GM18867 (cell line): ENCODE measurements around the gene ATP11A.
"Not testable (repeated sequence)": the region's sequence is repeated elsewhere in the genome, so short reads cannot be mapped to it uniquely, and the experiment has no call there.

ENCODE experiments used
- ATAC-seq: cut with Tn5 transposase; IDR thresholded peaks from one replicate; pipeline ENCODE4 v1.9.1; 2021; ENCODE audit warnings: mild to moderate bottlenecking, moderate library complexity; ENCODE audit not compliant: unreplicated experiment

ATP11A gene

DNA sequence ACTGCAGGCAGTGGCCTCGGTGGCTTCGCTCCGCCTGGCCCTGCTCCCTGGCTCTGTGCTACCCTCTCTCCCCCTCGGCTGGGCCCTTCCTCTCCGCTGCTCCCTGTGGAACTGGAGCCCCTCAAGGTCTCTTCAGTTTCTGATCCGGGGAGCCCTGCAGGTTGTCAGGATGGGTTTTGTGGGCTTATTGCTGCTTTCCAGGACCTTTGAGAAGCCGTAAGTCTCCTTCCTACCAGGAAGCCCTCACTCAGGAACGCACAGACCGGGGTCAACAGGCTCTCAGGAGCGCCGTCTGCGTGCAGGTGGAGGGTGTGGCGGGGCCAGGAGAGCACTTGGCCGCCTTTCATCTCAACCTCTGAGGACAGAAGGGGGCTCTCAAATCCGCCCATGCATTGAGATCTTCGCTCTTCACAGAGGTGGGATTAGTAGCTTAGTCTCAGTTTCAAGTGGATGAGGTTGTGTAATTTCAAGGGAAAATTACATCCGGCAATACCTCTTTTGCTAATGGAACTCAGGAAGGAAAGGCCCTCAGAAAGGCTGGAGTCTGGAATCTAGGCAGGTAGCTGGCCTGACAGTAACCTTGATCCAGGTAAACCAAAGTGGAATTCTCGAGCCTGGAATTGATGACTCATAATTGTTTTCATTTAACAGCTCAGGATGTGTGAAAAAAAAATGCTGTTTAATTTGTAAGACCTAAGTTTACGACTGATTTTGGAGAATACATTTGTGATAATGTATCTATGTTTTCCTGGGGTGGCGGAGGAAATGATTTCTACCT lies 102.0 kb downstream of the ATP11A start:
- no peak for ATAC-seq

DNA sequence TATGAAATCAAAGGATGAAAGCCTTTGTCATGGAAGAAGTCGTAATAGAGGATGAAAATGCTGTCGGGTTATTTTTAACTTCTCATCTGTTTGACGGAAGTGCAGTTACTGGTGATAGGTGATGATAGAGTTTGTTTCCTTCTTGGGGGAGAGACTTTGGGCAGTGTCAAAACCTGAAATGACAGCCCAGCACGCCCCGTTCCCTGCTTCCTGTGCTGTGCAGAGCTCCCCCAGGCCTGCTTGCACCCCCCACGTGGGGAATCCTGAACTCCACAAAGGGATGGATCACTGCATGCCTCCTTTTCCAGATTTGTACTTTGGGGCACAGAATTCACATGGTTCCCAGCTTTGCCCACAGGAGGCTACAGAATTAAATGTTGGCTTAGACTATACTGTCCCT lies 102.7 kb downstream of the ATP11A start:
- no peak for ATAC-seq

DNA sequence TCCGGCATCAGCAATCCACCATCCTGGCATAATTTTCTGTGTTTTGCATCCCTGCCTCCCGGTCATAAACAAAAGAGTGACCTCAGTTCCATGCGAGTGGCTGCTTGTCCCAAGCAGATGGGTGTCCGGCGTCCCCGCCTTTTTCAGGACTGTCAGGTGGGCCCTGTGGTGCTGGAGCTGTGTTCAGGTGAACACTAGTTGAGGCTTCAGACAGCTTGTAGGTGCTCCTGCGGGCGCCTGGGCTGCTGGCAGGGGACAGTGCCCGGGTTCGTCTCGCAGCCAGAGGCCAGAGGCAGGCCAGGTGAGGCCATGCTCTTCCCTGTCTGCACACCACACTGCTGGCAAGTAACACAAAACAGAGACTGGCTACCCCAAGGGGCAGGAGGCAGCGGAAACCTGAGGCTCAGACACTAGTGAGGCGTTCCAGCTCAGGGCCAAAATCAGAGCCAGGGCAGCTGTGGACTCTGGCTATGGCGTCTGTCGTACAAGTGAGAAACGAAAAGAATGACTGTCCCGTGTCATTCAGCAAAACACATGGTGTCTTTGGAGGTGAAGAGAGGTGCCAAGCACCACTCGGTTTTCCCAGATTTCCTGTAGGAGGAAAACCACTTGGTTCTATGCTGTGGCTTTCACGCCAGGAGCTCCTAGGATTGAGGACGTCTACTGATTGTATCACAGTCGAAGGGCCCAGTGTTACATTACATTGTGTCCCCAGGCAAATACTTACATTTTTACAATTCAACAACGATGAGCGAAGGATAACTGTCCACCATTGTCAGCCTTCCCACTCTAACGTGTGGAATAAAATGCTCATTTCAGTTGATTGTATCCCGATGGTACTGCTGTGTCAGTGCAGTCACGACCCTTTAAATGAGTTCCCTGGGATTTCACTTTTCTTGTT lies 104.0 kb downstream of the ATP11A start:
- ATAC-seq = no peak

DNA sequence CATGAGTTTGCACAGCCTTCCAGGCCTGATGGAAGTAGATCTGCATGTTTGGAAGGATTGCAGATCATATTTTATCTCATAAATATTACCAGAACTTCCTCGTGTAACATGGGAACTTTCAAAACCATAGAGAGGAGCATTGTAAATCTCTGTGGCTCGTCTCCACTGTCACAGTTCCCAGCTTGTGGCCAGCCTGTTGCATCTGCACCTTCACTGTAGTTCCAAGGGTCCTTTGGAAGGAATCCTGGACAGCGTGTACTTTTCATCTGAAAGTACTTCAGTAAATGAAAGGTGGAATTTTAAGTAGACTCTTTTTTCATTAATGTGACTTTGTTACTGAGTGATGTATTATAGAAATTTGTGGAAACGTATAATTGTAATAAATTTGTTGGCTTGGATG lies 105.4 kb downstream of the ATP11A start:
- no peak for ATAC-seq

DNA sequence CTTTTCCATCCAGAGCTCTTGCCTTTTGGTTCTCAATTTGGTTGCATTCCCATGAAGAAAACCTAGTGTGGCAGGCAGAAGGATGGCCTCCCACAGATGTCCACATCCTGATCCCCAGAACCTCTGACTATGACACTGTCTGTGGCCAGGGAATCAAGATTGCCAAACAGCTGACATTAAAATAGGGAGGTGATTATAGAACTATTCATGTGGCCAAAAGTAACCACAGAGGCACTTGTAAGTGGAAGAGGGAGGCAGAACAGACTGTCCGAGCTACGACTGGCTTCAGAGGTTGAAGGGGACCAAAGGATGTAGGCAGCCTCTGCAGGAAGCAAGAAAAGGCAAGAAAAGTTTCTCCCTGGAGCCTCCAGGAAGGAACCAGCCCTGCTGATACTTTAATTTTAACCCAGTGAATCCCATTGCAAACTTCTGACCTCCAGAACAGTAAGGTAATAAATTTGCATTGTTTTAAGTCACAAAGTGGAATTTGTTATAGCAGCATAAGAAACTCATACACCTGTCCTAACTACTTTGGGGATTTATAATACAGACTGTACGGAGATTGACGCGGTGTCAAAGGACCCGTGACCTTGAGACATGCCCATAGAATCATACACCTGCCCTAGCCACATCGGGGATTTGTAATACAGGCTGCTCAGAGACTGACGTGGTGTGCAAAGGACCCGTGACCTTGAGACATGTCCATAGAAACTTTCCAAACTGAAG lies 106.5 kb downstream of the ATP11A start:
- no peak for ATAC-seq

DNA sequence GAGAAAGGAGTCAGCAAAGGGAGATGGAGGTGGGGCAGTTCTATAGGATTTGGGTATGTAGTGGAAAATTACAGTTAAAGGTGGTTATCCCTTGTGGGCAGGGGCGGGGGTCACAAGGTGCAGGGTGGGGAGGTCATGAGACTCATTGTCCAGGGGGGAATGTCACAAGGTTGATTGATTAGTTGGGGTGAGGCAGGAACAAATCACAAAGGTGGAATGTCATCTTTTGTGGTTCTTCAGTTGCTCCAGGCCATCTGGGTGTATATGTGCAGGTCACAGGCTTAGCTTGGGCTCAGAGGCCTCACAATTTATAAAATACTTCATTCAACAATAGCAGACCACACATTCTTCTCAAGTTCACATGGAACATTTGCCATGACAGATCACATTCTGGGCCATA lies 109.6 kb downstream of the ATP11A start:
- ATAC-seq = no peak

DNA sequence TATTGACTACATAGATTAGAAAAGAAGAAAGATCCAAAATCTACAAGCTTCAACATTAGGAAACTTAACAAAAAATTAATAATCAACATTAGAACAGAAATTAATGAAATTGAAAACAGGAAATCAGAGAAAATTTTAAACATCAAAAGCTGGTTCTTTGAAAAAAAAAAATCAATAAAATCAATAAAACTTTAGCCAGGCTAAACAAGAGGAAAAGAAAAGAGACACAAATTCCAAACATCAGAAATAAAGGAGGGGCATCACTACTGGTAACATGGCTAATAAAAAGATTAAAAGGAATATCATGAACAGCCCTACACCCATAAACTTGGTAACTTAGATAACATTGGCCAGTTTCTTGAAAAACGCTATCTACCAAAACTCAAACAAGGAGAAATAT lies 110.2 kb downstream of the ATP11A start:
- no peak for ATAC-seq

DNA sequence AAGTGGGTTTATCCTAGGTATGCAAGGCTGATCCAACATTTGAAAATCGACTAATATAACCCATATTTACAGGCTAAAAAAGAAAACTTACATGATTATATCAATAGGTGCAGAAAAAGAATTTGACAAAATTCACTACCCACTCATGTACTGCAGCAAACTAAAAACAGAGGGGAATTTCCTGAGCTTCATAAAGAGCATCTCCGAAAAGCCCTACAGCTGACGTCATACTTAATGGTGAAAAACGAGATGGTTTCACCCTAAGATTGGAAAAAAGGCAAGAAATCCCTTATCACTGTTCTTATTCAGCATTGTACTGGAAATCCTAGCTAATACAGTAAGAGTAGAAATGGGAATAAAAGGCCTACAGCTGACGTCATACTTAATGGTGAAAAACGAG lies 111.0 kb downstream of the ATP11A start:
- not testable (repeated sequence) for ATAC-seq

DNA sequence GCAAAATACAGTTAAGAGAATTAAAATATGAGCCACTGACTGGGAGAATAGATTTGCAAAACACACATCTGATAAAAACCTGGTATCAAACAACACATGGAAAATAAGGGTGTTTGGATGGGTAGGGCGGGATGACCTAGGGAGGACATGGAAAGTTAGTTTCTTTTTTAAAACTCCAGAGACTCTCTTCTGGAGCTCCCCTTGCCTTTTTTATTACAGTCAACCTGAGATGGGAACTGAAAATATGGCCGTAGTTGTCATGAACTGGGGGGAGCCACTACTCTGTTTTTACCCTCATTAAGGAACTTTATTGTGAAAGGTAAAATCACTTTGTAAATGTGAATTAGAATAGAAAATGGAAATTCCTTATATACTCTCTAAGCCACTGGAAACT lies 113.0 kb downstream of the ATP11A start:
- peak; percentile 44 for ATAC-seq

DNA sequence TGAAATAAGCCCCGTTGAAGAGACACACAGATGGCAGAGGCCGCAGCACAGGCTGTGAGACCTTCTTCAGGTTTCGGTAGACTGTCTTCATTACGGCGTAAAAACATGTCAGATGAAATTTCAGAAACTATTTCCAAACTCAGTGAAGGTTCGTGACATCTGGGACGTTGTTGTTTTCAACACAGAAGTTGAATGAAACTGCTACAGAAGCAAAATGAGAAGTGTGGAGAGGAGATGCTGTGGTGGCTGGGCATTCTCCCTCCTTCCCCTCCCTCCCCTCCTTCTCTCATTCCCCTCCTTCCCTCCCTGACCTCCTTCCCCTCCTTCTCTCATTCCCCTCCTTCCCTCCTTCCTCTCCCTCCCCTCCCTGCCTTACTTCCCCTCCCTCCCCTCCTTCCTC lies 113.6 kb downstream of the ATP11A start:
- ATAC-seq = peak; percentile 68

DNA sequence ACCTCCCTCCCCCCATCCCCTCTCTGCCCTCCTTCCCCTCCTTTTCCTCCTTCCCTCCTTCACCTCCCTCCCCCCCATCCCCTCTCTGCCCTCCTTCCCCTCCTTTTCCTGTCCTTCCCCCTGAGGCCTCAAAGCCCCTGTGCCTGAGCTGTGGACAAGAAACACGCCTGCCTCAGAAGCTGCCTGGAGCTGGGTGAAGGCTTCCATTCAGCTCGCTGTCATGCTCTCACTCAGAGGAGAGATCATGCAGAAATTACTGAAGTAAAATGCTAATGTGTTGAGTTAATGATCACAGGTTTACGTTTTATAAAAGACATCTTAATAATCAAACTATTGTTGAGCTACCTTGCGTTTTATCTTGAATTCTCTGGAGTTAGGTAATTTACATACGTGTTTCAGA lies 114.5 kb downstream of the ATP11A start:
- no peak for ATAC-seq

DNA sequence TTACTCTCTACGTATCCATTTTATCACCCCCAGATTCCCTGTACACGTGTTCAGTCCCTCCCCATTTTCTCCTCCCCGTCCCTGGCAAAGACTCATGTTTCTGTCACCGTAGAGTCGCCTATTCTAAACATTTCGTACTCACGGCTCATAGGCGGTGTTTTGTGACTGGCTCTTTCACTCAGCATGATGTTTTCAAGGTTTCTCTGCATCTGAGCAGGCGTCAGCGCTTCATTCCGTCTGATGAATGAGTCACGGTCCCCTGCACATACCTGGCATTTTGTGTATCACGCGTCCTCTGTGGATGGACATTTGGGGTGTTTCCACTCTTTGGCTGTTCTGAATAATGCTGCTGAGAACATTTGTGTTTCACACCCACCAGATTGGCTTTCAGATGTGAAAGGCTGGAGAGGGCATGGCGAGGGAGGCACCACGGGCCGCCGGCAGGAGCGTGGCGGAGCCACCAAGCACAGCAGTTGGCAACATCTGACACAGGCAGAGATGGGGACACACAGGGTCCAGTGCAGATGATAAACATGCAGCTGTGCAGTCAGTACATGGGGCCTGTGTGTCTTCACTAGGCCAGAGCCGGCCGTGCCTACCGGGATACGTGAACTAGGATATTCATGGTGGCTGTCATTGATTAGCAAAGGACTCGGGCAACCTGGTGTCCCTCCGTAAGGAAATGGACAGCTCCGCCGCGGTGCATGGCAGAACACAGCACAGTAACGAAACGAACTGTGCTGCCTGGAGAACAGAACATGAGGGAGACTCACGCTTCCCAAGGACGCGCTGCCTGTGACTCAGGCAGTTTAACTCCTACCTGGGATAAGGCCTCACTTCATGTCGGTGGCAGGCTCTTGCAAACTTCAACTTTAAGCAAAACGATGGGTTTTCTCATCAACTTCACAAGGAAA lies 117.2 kb downstream of the ATP11A start:
- no peak for ATAC-seq

DNA sequence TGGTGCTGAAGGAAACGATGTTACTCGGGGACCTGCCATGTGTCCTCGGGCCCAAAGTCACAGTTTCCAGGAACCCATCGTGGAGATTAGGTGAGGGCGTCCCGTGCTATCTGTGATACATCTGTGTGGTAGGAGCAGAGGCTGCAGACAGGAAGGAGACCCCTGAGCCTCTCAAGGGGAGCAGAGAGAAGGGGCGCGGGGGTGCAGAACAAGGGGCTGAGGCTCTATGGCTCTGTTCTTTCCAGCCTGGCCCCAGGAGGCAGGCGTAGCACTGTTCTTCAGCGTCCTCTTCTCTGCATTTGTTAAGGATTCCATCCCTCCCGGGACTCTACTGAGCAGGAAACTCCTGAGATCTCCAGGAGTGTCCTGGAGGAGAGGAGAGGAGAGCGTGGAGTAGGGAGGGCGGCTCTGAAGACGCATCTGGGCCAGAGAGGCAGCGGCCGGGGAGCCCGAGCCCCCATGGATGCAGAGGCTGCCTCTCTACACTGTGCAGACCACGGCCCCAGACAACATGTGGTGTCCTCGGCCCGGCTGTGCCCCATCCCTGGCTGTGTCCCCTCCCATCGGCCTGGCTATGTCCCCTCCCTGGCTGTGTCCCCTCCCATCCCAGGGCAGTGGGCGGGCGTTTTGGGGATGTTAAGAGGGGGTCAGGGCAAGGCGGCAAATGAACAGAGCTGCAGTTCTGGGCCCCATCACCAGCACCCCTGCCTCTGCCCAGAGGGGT lies 118.0 kb downstream of the ATP11A start:
- ATAC-seq = no peak

DNA sequence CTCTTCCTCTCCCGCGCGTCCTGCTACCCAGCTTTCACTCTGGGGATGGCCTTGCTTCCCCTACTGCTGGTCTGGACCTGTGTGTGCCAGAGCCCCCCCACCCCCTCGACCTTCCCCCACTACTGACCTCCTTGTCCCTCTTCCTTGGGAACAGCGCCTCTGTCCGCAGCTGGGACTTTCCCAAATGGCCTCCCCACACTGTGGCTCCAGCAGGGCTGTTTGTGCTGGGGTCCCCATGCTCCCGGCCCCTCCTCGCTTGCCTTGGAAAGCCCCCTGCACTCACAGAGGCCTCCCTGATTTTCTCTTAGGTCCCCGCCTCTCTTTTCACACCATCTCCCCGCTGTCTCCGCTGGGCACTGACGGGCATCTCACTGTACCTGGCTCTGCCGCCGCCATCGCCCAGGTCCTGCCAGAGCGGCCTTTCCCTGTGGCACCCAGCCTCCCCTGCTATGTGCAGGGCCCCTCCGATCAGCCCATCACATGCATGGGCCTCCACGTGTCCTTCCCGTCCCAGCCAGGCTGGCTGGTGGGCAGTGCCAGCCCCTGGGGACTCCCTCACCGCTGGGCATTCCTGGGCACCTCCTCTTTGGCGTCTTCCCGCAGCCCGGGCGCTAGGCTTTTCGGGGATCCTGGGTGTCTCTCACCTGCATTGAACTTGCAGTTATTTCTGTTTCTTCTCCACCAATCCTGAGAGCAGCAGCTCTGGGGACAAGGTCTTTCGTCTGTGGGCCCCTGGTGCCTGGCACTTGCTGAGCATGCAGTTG lies 118.7 kb downstream of the ATP11A start:
- ATAC-seq = no peak

DNA sequence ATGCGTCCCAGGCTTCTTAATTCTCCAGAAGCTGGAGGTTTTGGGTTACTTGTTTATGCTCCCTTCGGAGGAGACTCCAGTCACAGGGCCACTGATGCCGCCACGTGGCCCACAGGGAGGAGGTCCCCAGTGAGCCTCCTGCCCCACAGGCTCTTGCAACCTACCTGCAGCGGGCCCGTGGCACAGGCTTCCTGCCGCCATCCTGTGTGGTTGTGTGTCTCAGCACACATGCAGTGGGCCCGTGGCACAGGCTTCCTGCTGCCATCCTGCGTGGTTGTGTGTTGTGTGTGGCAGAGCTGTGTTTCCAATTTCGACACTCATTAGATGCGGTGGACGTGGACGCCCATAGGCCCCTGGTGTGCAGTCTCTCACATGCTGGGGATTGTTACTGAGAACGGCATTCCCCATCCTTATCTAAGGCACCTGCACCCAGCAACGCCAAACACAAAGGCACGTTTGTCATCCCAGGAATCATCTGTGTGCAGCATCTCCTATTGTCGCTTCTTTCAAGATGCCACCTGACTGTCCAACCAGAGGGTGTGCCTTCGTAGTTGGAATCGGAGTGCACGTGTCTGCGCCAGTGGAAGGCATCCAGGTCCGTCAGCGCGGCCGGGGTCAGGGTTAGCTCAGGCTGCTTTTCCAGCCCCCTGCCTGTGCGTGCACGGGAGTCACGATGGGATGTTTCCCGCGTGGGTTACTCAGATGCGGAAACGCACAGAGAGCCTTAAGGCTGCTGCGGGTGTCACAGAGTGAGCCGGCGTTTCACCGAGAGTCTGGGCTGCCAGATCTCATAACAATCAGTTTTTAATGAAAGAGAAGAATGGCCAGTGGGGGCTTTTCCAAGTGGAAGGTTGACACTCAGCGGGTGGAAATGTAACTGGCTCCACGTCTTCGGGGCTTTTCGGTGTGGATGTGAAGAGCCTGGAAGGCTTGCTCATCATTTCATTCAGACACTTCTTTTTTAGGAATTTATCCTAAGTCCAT lies 119.8 kb downstream of the ATP11A start:
- ATAC-seq = no peak

DNA sequence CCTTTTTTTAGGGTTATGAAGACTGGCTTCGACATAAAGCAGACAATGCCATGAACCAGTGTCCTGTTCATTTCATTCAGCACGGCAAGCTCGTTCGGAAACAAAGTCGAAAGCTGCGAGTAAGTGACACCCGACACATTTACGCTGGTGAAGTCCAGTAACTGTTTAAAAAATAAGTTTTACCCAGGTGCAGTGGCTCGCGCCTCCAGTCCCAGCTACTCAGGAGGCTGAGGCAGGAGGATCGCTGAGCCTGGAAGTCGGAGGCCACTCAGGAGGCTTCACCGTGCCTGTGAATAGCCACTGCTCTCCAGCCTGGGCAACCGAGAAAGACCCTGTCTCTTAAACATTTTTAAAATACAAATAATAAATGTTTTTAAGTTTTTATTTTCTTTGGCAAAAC lies 120.8 kb downstream of the ATP11A start:
- no peak for ATAC-seq

DNA sequence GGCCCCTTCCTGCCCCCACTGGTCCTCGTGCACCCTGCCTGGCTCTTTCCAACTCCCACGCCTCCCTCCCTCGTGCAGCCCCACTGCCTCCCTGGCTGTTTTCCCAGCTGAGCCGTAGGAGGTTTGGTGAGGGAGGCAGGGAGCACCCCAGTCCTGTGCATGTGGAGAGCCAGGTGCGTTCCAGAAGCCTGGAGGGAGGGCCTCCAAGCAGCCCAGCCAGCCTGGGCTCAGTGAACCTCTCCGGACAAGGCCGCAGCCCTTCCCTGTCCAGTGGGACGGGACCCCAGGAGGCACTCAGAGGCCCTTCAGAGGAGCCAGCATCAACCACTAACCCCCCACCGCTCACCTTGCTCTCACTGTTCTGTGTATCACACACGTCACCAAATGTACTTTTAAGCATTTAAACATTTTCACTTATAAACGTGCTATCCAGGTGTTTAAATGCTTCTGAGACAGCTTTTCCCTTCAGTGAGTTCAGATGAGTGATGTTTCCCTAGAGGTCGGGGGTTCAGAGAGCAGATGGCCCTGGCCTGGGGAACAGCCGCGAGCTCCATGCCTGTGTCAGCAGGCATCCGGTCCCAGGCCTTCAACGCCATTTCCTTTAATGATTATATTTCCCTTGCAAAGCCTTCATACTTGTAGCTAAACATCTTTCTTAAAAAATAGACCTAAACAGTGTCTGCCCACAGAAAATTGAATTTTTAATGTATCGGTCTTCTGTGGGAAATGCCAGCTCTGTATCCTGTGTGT lies 122.6 kb downstream of the ATP11A start:
- ATAC-seq = no peak
